GM23338 (cell line): Measurements from ENCODE around the gene ILKAP.

Experiments
- CREB1 ChIP-seq: fragments of 250-450 bp; sonication (Bioruptor Pico); IDR thresholded peaks from 2 replicates; pipeline ENCODE4 v1.5.0; 2020; ENCODE audit warnings: low read depth, mild to moderate bottlenecking, moderate library complexity
- CTCF ChIP-seq, 2 experiments: fragments of 200-600 bp in 1 of 2; sonication (generic) in 1 of 2; conservative IDR thresholded peaks; 2 replicates each; pipeline versions ENCODE4 v1.5.1 to v1.6.1; 2016 to 2017; ENCODE audit warnings: antibody characterized with exemption in 2 of 2, low read depth in 2 of 2, mild to moderate bottlenecking in 2 of 2, moderate library complexity in 1 of 2
- ETS1 ChIP-seq: IDR thresholded peaks from 2 replicates; pipeline ENCODE4 v1.6.1; 2016; ENCODE audit warnings: antibody characterized with exemption
- EZH2 ChIP-seq: fragments of 200-600 bp; sonication (generic); IDR thresholded peaks from one replicate; pipeline ENCODE4 v1.8.0; 2017; ENCODE audit warnings: antibody characterized with exemption, mild to moderate bottlenecking, low read depth; ENCODE audit not compliant: unreplicated experiment
- EZH2phosphoT487 ChIP-seq: fragments of 200-600 bp; sonication (generic); IDR thresholded peaks from one replicate; pipeline ENCODE4 v1.8.1; 2018; ENCODE audit warnings: antibody characterized with exemption; ENCODE audit not compliant: unreplicated experiment
- JUNB ChIP-seq: IDR thresholded peaks from one replicate; pipeline ENCODE4 v1.6.1; 2016; ENCODE audit warnings: antibody characterized with exemption; ENCODE audit not compliant: unreplicated experiment
- NANOG ChIP-seq: IDR thresholded peaks from 2 replicates; pipeline ENCODE4 v1.6.1; 2016; ENCODE audit warnings: antibody characterized with exemption, borderline replicate concordance
- POLR2AphosphoS5 ChIP-seq: IDR thresholded peaks from 2 replicates; pipeline ENCODE4 v1.6.1; 2016; ENCODE audit warnings: antibody characterized with exemption, low read depth
- REST ChIP-seq: IDR thresholded peaks from one replicate; pipeline ENCODE4 v1.6.1; 2018; ENCODE audit warnings: antibody characterized with exemption; ENCODE audit not compliant: unreplicated experiment
- STAT1 ChIP-seq: IDR thresholded peaks from one replicate; pipeline ENCODE4 v1.6.1; 2016; ENCODE audit warnings: antibody characterized with exemption; ENCODE audit not compliant: unreplicated experiment
- ZNF114 ChIP-seq: fragments of 250-450 bp; sonication (Bioruptor Pico); IDR thresholded peaks from 2 replicates; pipeline ENCODE4 v1.5.0; 2020; ENCODE audit warnings: mild to moderate bottlenecking, moderate library complexity
- ZNF331 ChIP-seq: fragments of 250-450 bp; sonication (Bioruptor Pico); IDR thresholded peaks from 2 replicates; pipeline ENCODE4 v1.5.0; 2020; ENCODE audit warnings: low read depth, mild to moderate bottlenecking, moderate library complexity

GRCh38 chr2:238174291-238174690, 29.2 kb downstream of the ILKAP start:
- TF ChIP-seq CTCF (conservative IDR thresholded peaks at IDR 0.05; ENCODE audit: low read depth in 2 of 2): no peak
- TF ChIP-seq EZH2phosphoT487: no peak
- no peak for TF ChIP-seq NANOG
- no peak for TF ChIP-seq POLR2AphosphoS5
- no peak for TF ChIP-seq REST
- no peak for TF ChIP-seq JUNB
- no peak for TF ChIP-seq EZH2
- no peak for TF ChIP-seq ETS1
- TF ChIP-seq CREB1 (CRISPR knock-in tag): no peak
- no peak for TF ChIP-seq STAT1
- TF ChIP-seq ZNF114 (CRISPR knock-in tag): no peak
- no peak for TF ChIP-seq ZNF331 (CRISPR knock-in tag)
